Measurements from ENCODE around the gene NFE2L2. TPM values are rescaled to one million over a fixed set of nuclear protein-coding genes. Genes with fewer than 3 reads are reported as not detected.

The NFE2L2 gene
- total and polyA plus RNA-seq, 9 of the 15 experiments (the other 6 are each of a cell fraction or from before 2014, with no cell fraction given): 29.3 to 120 (median 59.3) TPM

- TF ChIP-seq PBX2 (CRISPR knock-in tag; IDR thresholded peaks at IDR 0.05; ENCODE audit: low read depth): no peak
- TF ChIP-seq PBX2 (tag; conservative IDR thresholded peaks at IDR 0.05; ENCODE audit: low read depth): peak; percentile 56; the same call in 1 of the 2 replicates
- no peak; the same call in 1 of the 2 replicates for TF ChIP-seq ZNF431 (CRISPR knock-in tag; IDR thresholded peaks at IDR 0.05)
- TF ChIP-seq ZNF41 (CRISPR knock-in tag; conservative IDR thresholded peaks at IDR 0.05): peak; percentile 65; the same call in 1 of the 2 replicates
- no peak for TF ChIP-seq SRSF7 (optimal IDR thresholded peaks at IDR 0.05; ENCODE audit: low read depth, low read length)
- TF ChIP-seq GTF2A2 (tag; IDR thresholded peaks at IDR 0.05): no peak
- peak; percentile 60; the same call in 1 of the 2 replicates for TF ChIP-seq ATF4 (CRISPR knock-in tag; IDR thresholded peaks at IDR 0.05)
- TF ChIP-seq HMG20B (CRISPR knock-in tag; IDR thresholded peaks at IDR 0.05): no peak
- no peak for TF ChIP-seq PRPF4 (IDR thresholded peaks at IDR 0.05; ENCODE audit: insufficient read depth, low read depth, low read length, poor library complexity, severe bottlenecking)
- TF ChIP-seq TOE1 (IDR thresholded peaks at IDR 0.05; ENCODE audit: borderline replicate concordance): peak; percentile 100
- no peak for TF ChIP-seq TOE1 (CRISPR knock-in tag; IDR thresholded peaks at IDR 0.05; ENCODE audit: borderline replicate concordance, low read depth)
- no peak for TF ChIP-seq EHMT2 (IDR thresholded peaks at IDR 0.05)
- no peak for TF ChIP-seq CREB5 (CRISPR knock-in tag; IDR thresholded peaks at IDR 0.05)
- no peak; the same call in 1 of the 2 replicates for TF ChIP-seq ZNF12 (CRISPR knock-in tag; IDR thresholded peaks at IDR 0.05)
- peak; percentile 71 for TF ChIP-seq ZSCAN32 (CRISPR knock-in tag; IDR thresholded peaks at IDR 0.05)
- TF ChIP-seq ZNF830 (CRISPR knock-in tag; IDR thresholded peaks at IDR 0.05): no peak
- 0 out of 2 replicates have a peak, but pooled peaks have one; percentile 37 for TF ChIP-seq RREB1 (CRISPR knock-in tag; IDR thresholded peaks at IDR 0.05)
These were observed 52.2 kb downstream of the NFE2L2 start, which contains the start of gene HNRNPA3 (continued) for GRCh38 chr2:177212106-177212890.

Measured in K562 (cell line).